ENCODE results near the gene SESN2.

The SESN2 gene

GRCh38 chr1:28257736-28258135 lies 1.6 kb upstream of the SESN2 start:
- Mint-ChIP-seq H3K9me3 (no peaks in the 10 kb centered on the region), H3K27ac (no peak overlapping the region), H3K27me3 (ENCODE audit: low read depth, poor library complexity) (peaks cover 14% of the 10 kb centered on the region), H3K36me3 (ENCODE audit: low read depth) (no peaks in the 10 kb centered on the region), H3K4me1 (peaks cover 36% of the 10 kb centered on the region), H3K4me3 (no peak overlapping the region)
- no peak for TF ChIP-seq CTCF (IDR thresholded peaks at IDR 0.05)
- DNase-seq, result no peak

- Mint-ChIP-seq H3K27me3 (ENCODE audit: low read depth, poor library complexity) (peaks cover 14% of the 10 kb centered on the region), H3K4me3 (peak overlapping the region; percentile 84), H3K9me3 (no peaks in the 10 kb centered on the region), H3K4me1 (peaks cover 42% of the 10 kb centered on the region), H3K36me3 (ENCODE audit: low read depth) (no peaks in the 10 kb centered on the region), H3K27ac (no peak overlapping the region)
- TF ChIP-seq CTCF (IDR thresholded peaks at IDR 0.05), result no peak
- DNase-seq, result no peak
These were observed 578 bp upstream of the SESN2 start for GRCh38 chr1:28258628-28259251.

DNA sequence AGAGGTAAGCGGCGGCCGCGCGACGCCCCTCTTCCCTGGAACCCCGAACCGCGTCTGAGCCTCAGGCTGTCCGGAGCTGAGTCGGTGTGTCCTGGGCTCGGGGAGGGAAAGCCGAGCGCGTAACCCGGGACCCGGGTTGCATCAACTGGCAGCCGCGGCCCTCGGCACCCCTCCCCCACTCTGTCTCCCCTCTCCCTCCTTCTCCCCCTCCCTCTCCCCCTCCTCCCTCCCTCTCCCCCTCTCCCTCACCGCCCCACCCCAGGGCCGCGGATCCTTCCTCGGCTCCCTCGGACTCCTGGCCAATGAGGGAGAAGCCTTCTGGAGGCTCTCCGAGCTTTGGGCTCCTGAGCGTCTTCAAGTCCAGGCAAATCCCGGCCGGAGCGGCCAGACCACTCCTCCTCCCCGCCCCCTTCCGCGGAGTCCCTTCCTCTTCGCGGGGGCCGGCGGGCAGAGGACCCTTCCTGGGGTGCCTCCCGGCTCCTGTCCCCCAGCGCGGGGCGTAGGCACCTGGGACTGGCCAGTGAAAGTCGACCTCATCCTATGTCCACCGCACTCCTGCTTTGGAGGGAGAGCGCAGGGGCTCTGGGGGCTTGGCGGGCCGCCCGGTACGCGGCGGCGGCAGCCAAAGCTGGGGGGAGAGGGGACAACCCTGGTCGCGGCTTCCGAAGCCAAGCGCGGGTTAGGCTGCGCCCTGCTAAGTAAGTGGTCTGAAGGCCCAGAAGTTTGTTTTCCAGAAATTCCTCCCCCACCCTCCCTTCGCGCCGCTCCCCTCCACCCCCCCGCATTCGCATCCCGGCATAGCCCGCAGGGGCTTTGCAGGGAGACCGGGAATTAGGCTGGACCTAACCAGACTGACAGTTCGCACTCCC lies 850 bp downstream of the SESN2 start:
- H3K4me1 Mint-ChIP-seq, result peaks cover 52% of the 10 kb centered on the region
- H3K27me3 Mint-ChIP-seq (ENCODE audit: low read depth, poor library complexity), result peaks cover 14% of the 10 kb centered on the region
- H3K36me3 Mint-ChIP-seq (ENCODE audit: low read depth), result no peaks in the 10 kb centered on the region
- DNase-seq, result peak; percentile 84
- H3K9me3 Mint-ChIP-seq, result no peaks in the 10 kb centered on the region
- TF ChIP-seq CTCF (IDR thresholded peaks at IDR 0.05), result no peak
- H3K4me3 Mint-ChIP-seq, result peak overlapping the region; percentile 84
- H3K27ac Mint-ChIP-seq, result no peak overlapping the region

- Mint-ChIP-seq H3K4me3 (peak overlapping the region; percentile 84), H3K9me3 (no peaks in the 10 kb centered on the region), H3K4me1 (peaks cover 55% of the 10 kb centered on the region), H3K36me3 (ENCODE audit: low read depth) (no peaks in the 10 kb centered on the region), H3K27me3 (ENCODE audit: low read depth, poor library complexity) (peaks cover 11% of the 10 kb centered on the region), H3K27ac (no peak overlapping the region)
- no peak for TF ChIP-seq CTCF (IDR thresholded peaks at IDR 0.05)
- DNase-seq, result no peak
These were observed 1.5 kb downstream of the SESN2 start for GRCh38 chr1:28260803-28261174.

GRCh38 chr1:28264897-28265296 lies 5.6 kb downstream of the SESN2 start:
- no peak overlapping the region for H3K4me3 Mint-ChIP-seq
- TF ChIP-seq CTCF (IDR thresholded peaks at IDR 0.05), result no peak
- H3K27ac Mint-ChIP-seq, result no peak overlapping the region
- peaks cover 6% of the 10 kb centered on the region for H3K36me3 Mint-ChIP-seq (ENCODE audit: low read depth)
- H3K9me3 Mint-ChIP-seq, result no peaks in the 10 kb centered on the region
- H3K27me3 Mint-ChIP-seq (ENCODE audit: low read depth, poor library complexity), result no peaks in the 10 kb centered on the region
- H3K4me1 Mint-ChIP-seq, result peaks cover 63% of the 10 kb centered on the region
- DNase-seq, result no peak

Data from nephron progenitor cell (in vitro differentiated cells).